ENCODE measurements around the gene CBX2.

- TF ChIP-seq USF2 (IDR thresholded peaks at IDR 0.05; ENCODE audit: low read depth, low read length) (no peak), POLR2A (IDR thresholded peaks at IDR 0.05; ENCODE audit: low read depth, low read length) (no peak), ELK1 (IDR thresholded peaks at IDR 0.05; ENCODE audit: borderline replicate concordance, low read depth, low read length) (no peak), CTCF (conservative IDR thresholded peaks at IDR 0.05; ENCODE audit: low read depth, low read length) (no peak), MAFK (IDR thresholded peaks at IDR 0.05; ENCODE audit: low read depth, low read length) (no peak), MAZ (IDR thresholded peaks at IDR 0.05; ENCODE audit: borderline replicate concordance, low read depth, low read length) (no peak)
Observed at GRCh38 chr17:79781736-79782575, 4.0 kb downstream of the CBX2 start.
